Measurements from ENCODE around the gene MBD5.
"Not testable (repeated sequence)": the region's sequence is repeated elsewhere in the genome, so short reads cannot be mapped to it uniquely, and the experiment has no call there.

GRCh38 chr2:148002420-148002819 is 18.5 kb upstream of the MBD5 start:
- not testable (repeated sequence) for TF ChIP-seq CTCF (IDR thresholded peaks at IDR 0.05); EZH2 (IDR thresholded peaks at IDR 0.05; ENCODE audit: borderline replicate concordance, insufficient read depth, low read depth, low read length, poor library complexity, severe bottlenecking)
